Neuronal stem cell (in vitro differentiated cells): ENCODE measurements around the gene MYO9A.

ENCODE experiments used
- DNase-seq: peaks from one replicate; pipeline ENCODE4 v3.0.0-alpha.2; 2013; ENCODE audit warnings: low spot score
- H2AFZ ChIP-seq: one replicate; pipeline ENCODE4 v1.6.1; 2013; ENCODE audit warnings: mild to moderate bottlenecking, low read length, inconsistent platforms
- H2AK5ac ChIP-seq: 2 replicates; pipeline ENCODE4 v1.6.1; 2013; ENCODE audit warnings: low read depth, mild to moderate bottlenecking, inconsistent platforms, low read length, moderate library complexity, mixed read lengths
- H2BK120ac ChIP-seq: 2 replicates; pipeline ENCODE4 v1.6.1; 2013; ENCODE audit warnings: low read depth, mild to moderate bottlenecking, inconsistent platforms, low read length, moderate library complexity, mixed read lengths
- H2BK12ac ChIP-seq: one replicate; pipeline ENCODE4 v1.6.1; 2013; ENCODE audit warnings: low read length, inconsistent platforms
- H2BK15ac ChIP-seq: 2 replicates; pipeline ENCODE4 v1.6.1; 2013; ENCODE audit warnings: mild to moderate bottlenecking, low read length, inconsistent platforms, mixed read lengths
- H2BK5ac ChIP-seq: one replicate; pipeline ENCODE4 v1.6.1; 2013; ENCODE audit warnings: inconsistent platforms, mild to moderate bottlenecking, low read length, moderate library complexity
- H3K14ac ChIP-seq: one replicate; pipeline ENCODE4 v1.6.1; 2013; ENCODE audit warnings: low read length, inconsistent platforms
- H3K18ac ChIP-seq: 2 replicates; pipeline ENCODE4 v1.6.1; 2013; ENCODE audit warnings: low read length, inconsistent platforms
- H3K23ac ChIP-seq: 2 replicates; pipeline ENCODE4 v1.6.1; 2013; ENCODE audit warnings: low read depth, mild to moderate bottlenecking, mixed read lengths, low read length, inconsistent platforms; ENCODE audit not compliant: poor library complexity
- H3K27ac ChIP-seq: replicated peaks from 3 replicates; pipeline ENCODE4 v1.5.1; 2013; ENCODE audit warnings: low read length, inconsistent platforms
- H3K27me3 ChIP-seq, 3 experiments: 2 replicates each; pipeline ENCODE4 v1.6.1; 2013; ENCODE audit warnings: low read length in 3 of 3, mild to moderate bottlenecking in 2 of 3, inconsistent platforms in 1 of 3, low read depth in 1 of 3, mixed read lengths in 1 of 3, moderate library complexity in 1 of 3; ENCODE audit not compliant: control insufficient read depth in 3 of 3, insufficient read depth in 3 of 3
- H3K36me3 ChIP-seq, 2 donors: replicated peaks in 1 of 2; 2 replicates each; pipeline ENCODE4 v1.6.1; 2013; ENCODE audit warnings: low read length in 2 of 2; ENCODE audit not compliant: control insufficient read depth in 2 of 2, insufficient read depth in 2 of 2
- H3K4ac ChIP-seq: 2 replicates; pipeline ENCODE4 v1.6.1; 2013; ENCODE audit warnings: inconsistent platforms, mild to moderate bottlenecking, low read length, moderate library complexity
- H3K4me1 ChIP-seq, 2 donors: 1 replicate in 1 of 2; 2 replicates in 1 of 2; pipeline ENCODE4 v1.6.1; 2013; ENCODE audit warnings: low read length in 2 of 2, low read depth in 1 of 2; ENCODE audit not compliant: control insufficient read depth in 2 of 2, insufficient read depth in 1 of 2
- H3K4me2 ChIP-seq: one replicate; pipeline ENCODE4 v1.6.1; 2013; ENCODE audit warnings: mild to moderate bottlenecking, low read length, inconsistent platforms; ENCODE audit not compliant: insufficient read depth, poor library complexity, severe bottlenecking
- H3K4me3 ChIP-seq, 2 donors: 2 replicates each; pipeline ENCODE4 v1.5.1; 2013; ENCODE audit warnings: low read length in 2 of 2, mild to moderate bottlenecking in 2 of 2, inconsistent platforms in 1 of 2, moderate library complexity in 1 of 2
- H3K79me1 ChIP-seq: one replicate; pipeline ENCODE4 v1.6.1; 2013; ENCODE audit warnings: low read depth, mild to moderate bottlenecking, inconsistent platforms, low read length, moderate library complexity
- H3K9ac ChIP-seq: one replicate; pipeline ENCODE4 v1.6.1; 2013; ENCODE audit warnings: mild to moderate bottlenecking, low read depth, low read length, inconsistent platforms; ENCODE audit not compliant: poor library complexity
- H3K9me3 ChIP-seq, 2 donors: replicated peaks in 1 of 2; 2 replicates each; pipeline versions ENCODE3 to v1.6.1; 2013; ENCODE audit warnings: low read length in 2 of 2, mild to moderate bottlenecking in 2 of 2, inconsistent platforms in 1 of 2, low read depth in 1 of 2, mixed read lengths in 1 of 2, moderate library complexity in 1 of 2; ENCODE audit not compliant: control insufficient read depth in 2 of 2, insufficient read depth in 1 of 2
- H4K8ac ChIP-seq: one replicate; pipeline ENCODE4 v1.6.1; 2013; ENCODE audit warnings: low read depth, mild to moderate bottlenecking, inconsistent platforms, low read length, moderate library complexity
- H4K91ac ChIP-seq: one replicate; pipeline ENCODE4 v1.6.1; 2013; ENCODE audit warnings: low read length, low read depth, mild to moderate bottlenecking, inconsistent platforms; ENCODE audit not compliant: poor library complexity
- WGBS, 2 donors: extraction: QIAGEN DNeasy Blood & Tissue Kit; methylation state at CpG; one replicate each; pipeline ENCODE4 v1.1.7; 2013; ENCODE audit warnings: missing lambda C conversion rate in 2 of 2, mixed read lengths in 1 of 2; ENCODE audit not compliant: insufficient read length in 2 of 2, insufficient replicate concordance in 1 of 2; ENCODE audit errors: extremely low coverage in 2 of 2; 5-methylcytosine and 5-hydroxymethylcytosine counted together

Gene MYO9A

GRCh38 chr15:71812966-71813722 lies 304.8 kb downstream of the MYO9A start:
- Histone ChIP-seq H3K14ac (no peak overlapping the region), H4K8ac (no peak overlapping the region), H3K27ac (no peak overlapping the region), H3K9ac (no peak overlapping the region), H3K4me2 (no peak overlapping the region), H3K27me3 (no peaks in the 10 kb centered on the region), H3K23ac (peak overlapping the region; percentile 65), H2BK15ac (no peak overlapping the region), H2AK5ac (peak overlapping the region; percentile 84), H2BK5ac (peak overlapping the region; percentile 29), H2AFZ (no peak overlapping the region), H3K4me3 (no peak overlapping the region), H3K9me3 (peaks cover 3% of the 10 kb centered on the region in 2 donors), H3K18ac (no peak overlapping the region), H3K36me3 (no peaks in the 10 kb centered on the region), H3K4me1 (peaks cover 0 to 5% of the 10 kb centered on the region in 2 donors), H3K79me1 (no peaks in the 10 kb centered on the region), H2BK120ac (no peak overlapping the region), H3K4ac (no peak overlapping the region), H4K91ac (no peak overlapping the region), H2BK12ac (no peak overlapping the region)
- no CpG with 5 or more reads among the region's 16 CpGs for WGBS, 2 donors
- no peak for DNase-seq

- WGBS, 2 donors, result no CpG with 5 or more reads among the region's 38 CpGs
Measured at GRCh38 chr15:71811752-71812735, 305.9 kb downstream of the MYO9A start.

GRCh38 chr15:71811036-71811736 lies 306.8 kb downstream of the MYO9A start:
- no CpG with 5 or more reads among the region's 27 CpGs for WGBS, 2 donors

More at GRCh38 chr15:71811752-71812735, 305.9 kb downstream of the MYO9A start:
- H2AFZ ChIP-seq, result no peak overlapping the region
- H2BK120ac ChIP-seq, result no peak overlapping the region
- H3K79me1 ChIP-seq, result no peaks in the 10 kb centered on the region
- no peak overlapping the region for H3K4me3 ChIP-seq
- peaks cover 8 to 15% of the 10 kb centered on the region in 2 donors for H3K4me1 ChIP-seq
- no peak overlapping the region for H3K27ac ChIP-seq
- H2BK15ac ChIP-seq, result no peak overlapping the region
- peak overlapping the region; percentile 93 for H3K23ac ChIP-seq
- H3K36me3 ChIP-seq, result no peaks in the 10 kb centered on the region
- H3K14ac ChIP-seq, result peak overlapping the region; percentile 21
- no peak overlapping the region for H3K4me2 ChIP-seq
- H4K91ac ChIP-seq, result no peak overlapping the region
- peak overlapping the region; percentile 95 for H2AK5ac ChIP-seq
- H2BK12ac ChIP-seq, result peak overlapping the region; percentile 73
- H4K8ac ChIP-seq, result no peak overlapping the region
- no peak overlapping the region for H2BK5ac ChIP-seq
- H3K4ac ChIP-seq, result no peak overlapping the region
- H3K18ac ChIP-seq, result peak overlapping the region; percentile 54
- no peaks in the 10 kb centered on the region for H3K9me3 ChIP-seq
- H3K27me3 ChIP-seq, result no peaks in the 10 kb centered on the region
- no peak for DNase-seq
- peak overlapping the region; percentile 21 for H3K9ac ChIP-seq

More at GRCh38 chr15:71811036-71811736, 306.8 kb downstream of the MYO9A start:
- Histone ChIP-seq H2BK12ac (peak overlapping the region; percentile 76), H3K9ac (no peak overlapping the region), H4K91ac (no peak overlapping the region), H3K23ac (peak overlapping the region; percentile 18), H2BK5ac (no peak overlapping the region), H3K4me1 (peaks cover 16 to 23% of the 10 kb centered on the region in 2 donors), H4K8ac (no peak overlapping the region), H2AK5ac (peak overlapping the region; percentile 95), H3K4me3 (no peak overlapping the region), H3K9me3 (no peaks in the 10 kb centered on the region), H3K14ac (peak overlapping the region; percentile 10), H2AFZ (no peak overlapping the region), H3K79me1 (no peaks in the 10 kb centered on the region), H3K18ac (peak overlapping the region; percentile 69), H3K4me2 (no peak overlapping the region), H3K27ac (no peak overlapping the region), H3K36me3 (no peaks in the 10 kb centered on the region), H3K4ac (no peak overlapping the region), H2BK15ac (peak overlapping the region; percentile 54), H2BK120ac (no peak overlapping the region), H3K27me3 (no peaks in the 10 kb centered on the region)
- DNase-seq, result no peak
